ENCODE results near the gene C3orf33.

C3orf33 gene

DNA sequence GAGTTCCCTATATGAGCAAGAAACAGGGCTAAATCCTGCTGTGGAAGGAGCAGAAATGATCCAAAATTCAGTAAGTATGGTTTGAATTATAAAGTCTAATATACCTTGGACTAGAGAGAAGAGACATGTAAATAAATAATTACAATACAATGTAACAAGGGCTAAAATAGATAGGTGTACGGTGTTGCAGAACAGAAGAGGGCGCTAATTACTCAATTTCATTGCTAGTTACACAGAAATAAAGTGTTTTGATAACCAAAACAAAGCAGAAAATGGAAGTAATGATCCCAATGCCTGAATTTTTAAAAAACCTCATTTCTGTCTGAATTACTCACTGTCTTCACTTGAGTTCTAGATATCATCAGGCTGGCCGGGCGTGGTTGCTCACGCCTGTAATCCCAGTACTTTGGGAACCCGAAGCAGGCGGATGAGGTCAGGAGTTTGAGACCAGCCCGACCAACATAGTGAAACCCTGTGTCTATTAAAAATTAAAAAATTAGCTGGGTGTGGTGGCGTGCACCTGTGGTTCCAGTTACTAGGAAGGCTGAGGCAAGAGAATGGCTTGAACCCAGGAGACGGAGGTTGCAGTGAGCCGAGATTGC is 52.9 kb downstream of the C3orf33 start:
- no peak overlapping the region for H3K4me3 Mint-ChIP-seq
- DNase-seq (ENCODE audit: low spot score in 2 of 2) (no peak), ATAC-seq (no peak)
- H3K9me3 Mint-ChIP-seq, result no peaks in the 10 kb centered on the region
- H3K27ac Mint-ChIP-seq, result no peak overlapping the region
- no peaks in the 10 kb centered on the region for H3K4me1 Mint-ChIP-seq
- no peaks in the 10 kb centered on the region for H3K36me3 Mint-ChIP-seq

DNA sequence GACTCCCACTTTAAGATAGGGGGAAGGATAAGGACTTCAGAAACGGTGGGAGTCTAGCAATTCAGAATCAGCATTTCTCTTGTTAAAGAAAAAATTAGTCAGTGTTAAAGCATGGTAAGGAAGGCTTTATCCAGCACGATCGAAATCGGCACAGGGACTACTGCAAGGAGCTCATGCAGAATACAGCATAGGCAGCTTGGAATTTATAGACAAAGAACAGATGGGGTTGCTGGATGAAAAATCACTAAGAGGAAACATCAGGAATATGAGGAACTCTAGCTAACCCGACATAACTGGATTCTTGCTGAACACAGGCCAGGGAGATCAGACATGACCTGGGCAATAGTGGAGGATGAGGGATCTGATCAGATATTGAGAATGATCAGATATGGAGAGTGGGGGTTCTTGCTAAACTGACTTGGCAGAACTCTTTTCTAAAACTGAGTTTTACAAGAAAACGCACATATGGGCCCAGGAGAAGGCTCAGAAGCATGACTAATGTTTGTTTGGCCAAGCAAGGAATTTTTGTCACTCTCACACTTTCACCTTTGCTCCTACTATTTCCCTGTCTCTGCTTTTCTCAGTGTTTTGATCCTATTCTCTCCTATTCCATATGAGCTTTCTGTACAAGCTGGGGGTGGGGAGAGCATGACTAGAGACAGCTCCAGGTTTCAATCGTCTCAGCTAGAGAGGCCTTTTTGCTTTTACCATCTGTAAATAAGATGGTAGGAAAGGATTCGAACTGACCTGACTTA is 57.3 kb downstream of the C3orf33 start:
- no peaks in the 10 kb centered on the region for H3K36me3 Mint-ChIP-seq
- H3K4me3 Mint-ChIP-seq, result no peak overlapping the region
- peaks cover 15% of the 10 kb centered on the region for H3K4me1 Mint-ChIP-seq
- H3K27ac Mint-ChIP-seq, result no peak overlapping the region
- no peaks in the 10 kb centered on the region for H3K9me3 Mint-ChIP-seq
- ATAC-seq (no peak), DNase-seq (ENCODE audit: low spot score in 2 of 2) (no peak)

DNA sequence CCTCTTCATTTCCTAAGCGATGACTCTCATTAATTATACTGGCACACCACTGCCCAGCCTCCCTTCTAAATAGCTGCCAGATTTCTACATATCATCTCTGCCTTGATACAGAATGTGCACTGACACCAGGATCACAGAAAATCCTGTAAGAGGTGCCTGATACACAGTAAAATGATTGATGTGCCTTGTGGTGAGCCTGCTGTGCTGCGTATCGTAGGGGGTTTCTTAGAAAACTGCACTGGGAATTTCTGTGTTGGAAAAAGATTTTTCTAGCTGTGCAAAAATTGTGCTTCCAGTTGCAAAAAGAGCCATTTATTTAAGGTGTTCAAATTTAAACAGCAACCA is 58.2 kb downstream of the C3orf33 start:
- DNase-seq (ENCODE audit: low spot score in 2 of 2), result no peak
- Mint-ChIP-seq H3K36me3 (no peaks in the 10 kb centered on the region), H3K4me1 (peaks cover 20% of the 10 kb centered on the region), H3K9me3 (no peaks in the 10 kb centered on the region), H3K27ac (no peak overlapping the region), H3K4me3 (no peak overlapping the region)
- ATAC-seq, result no peak

DNA sequence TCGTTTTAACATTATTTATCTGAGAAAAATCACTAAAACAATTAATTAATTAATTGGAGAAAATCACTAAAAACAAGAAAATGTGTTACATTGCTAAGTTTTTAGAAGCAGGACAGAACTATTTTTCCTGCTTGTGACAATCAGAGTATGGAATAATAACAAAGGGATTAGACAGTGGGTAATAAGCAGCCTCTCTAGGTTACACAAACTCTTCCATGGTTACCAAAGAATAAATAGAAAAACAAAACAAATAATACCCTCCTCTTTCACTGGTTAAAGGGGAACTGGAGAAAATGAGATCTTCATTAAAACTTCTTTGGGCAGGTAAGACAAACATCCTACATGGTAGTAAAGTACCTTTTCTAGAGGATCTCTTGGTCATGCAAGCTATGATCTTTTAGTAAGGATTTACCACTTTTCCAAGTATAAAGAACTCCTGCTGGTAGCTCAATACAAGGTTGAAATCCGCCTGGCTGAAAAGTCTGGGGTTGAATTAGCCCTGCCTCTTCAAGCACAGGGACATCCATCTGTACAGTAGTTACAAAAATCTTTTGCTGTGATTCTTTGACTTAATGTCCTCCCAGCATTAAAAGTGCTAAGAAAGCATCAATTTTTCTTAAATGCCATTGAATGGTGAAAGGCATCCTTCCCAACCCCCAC is 58.7 kb downstream of the C3orf33 start:
- Mint-ChIP-seq H3K9me3 (no peaks in the 10 kb centered on the region), H3K4me1 (peaks cover 20% of the 10 kb centered on the region), H3K36me3 (no peaks in the 10 kb centered on the region), H3K27ac (no peak overlapping the region), H3K4me3 (no peak overlapping the region)
- DNase-seq (ENCODE audit: low spot score in 2 of 2), result no peak
- no peak for ATAC-seq

DNA sequence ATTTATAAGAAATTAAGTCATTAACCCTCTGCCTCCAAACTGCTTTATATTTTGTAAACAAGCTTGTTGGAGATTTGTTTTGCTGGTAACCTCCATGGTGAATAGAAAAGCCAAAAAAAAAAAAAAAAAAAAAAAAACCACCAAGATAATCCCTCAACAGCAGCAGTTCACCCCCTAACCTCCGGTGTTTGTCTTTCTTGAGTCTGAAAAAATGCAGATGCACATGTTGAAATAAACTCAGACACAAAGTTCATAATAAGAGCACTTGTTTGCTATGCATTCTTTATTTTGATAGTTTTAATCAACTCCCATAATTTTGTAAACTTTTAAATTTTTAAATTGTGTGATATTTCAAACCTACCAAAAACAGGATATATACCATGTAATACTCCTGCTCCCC is 59.4 kb downstream of the C3orf33 start:
- ATAC-seq (no peak), DNase-seq (ENCODE audit: low spot score in 2 of 2) (no peak)
- no peak overlapping the region for H3K27ac Mint-ChIP-seq
- H3K9me3 Mint-ChIP-seq, result no peaks in the 10 kb centered on the region
- H3K36me3 Mint-ChIP-seq, result no peaks in the 10 kb centered on the region
- H3K4me3 Mint-ChIP-seq, result no peak overlapping the region
- H3K4me1 Mint-ChIP-seq, result peaks cover 20% of the 10 kb centered on the region

DNA sequence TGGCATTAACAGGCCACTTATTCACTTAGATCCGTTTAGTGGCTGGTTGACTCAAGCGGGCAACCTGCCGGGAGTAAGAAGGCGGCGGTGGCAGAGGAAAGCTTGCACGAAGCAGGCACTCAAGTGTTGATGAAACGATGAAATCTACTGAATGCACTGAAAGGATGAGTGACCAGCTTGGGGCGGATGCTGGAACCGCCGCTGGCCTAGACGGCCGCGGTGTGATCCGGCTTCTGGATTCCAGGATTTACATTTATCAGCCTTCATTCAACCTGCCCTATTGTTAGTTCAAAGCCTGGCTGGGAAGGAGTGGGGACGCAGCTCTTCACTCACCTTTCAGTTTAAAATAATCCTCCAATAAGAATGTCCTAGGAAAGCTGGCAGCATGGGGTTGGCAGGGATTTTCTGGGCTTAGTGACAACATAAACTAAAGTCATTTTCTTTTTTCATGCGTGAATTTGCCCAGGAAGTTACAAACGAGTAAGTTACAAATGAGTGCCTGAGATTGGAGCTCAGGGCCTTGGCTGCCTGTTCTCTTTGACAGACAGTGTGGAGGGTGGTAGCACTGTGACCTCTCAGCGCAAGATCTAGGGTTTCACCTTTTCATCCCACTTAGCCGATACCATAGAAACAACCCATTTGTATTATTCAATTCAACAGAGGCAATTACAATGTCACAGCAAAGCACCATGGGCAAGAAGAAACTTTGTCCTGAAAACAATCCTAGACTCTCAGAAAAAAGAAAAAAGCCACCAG is 60.1 kb downstream of the C3orf33 start:
- Mint-ChIP-seq H3K4me1 (peaks cover 20% of the 10 kb centered on the region), H3K36me3 (no peaks in the 10 kb centered on the region), H3K4me3 (peak overlapping the region; percentile 85), H3K9me3 (no peaks in the 10 kb centered on the region), H3K27ac (no peak overlapping the region)
- no peak for ATAC-seq
- no peak for DNase-seq (ENCODE audit: low spot score in 2 of 2)

DNA sequence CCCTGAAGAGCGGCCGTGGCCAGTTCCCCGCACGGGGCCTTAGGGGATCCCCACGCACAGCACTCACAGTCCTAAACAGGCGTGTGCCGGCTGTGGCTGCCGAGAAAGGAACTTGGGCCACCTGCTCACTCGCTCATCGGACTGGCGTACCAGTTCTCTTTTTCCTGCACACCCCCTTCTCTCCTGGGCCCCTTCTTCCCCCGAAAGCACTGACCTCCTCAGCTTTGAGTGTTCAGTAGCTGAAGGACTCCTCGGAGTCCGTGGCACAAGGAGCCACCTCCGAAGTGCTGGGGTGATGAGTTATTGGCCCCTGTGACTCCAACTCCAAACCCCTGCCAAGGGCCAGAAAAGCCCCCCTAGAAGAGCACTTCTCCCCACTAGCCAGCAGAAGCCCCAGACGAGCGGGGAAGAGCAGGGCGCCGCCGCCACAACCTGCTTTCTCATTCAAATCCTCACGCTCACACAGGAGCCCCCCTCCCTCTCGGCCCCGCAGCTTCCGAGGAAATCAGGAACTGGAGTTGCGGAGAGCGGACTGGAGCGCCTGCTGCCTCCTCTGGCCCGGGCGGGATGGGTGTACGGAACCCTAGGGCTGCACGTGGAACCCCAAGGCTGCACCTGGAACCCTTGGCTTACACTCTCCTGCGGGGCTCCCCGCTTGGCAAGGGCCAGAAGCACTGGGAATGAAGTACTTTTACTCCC is 61.3 kb downstream of the C3orf33 start, which contains the start of gene PLCH1:
Gene PLCH1, minus strand, starts transcription at position 446 of the 699 bp plus-strand sequence. CDS start 40,847 bp downstream, outside the sequence.
- no peaks in the 10 kb centered on the region for H3K36me3 Mint-ChIP-seq
- H3K4me3 Mint-ChIP-seq, result peak within 1 kb of the TSS; percentile 85
- H3K4me1 Mint-ChIP-seq, result peaks cover 20% of the 10 kb centered on the region
- peak in 1 of 2 donors; percentile 58 for DNase-seq (ENCODE audit: low spot score in 2 of 2)
- no peaks in the 10 kb centered on the region for H3K9me3 Mint-ChIP-seq
- H3K27ac Mint-ChIP-seq, result peak within 1 kb of the TSS; percentile 80
- peak; percentile 72 for ATAC-seq

DNA sequence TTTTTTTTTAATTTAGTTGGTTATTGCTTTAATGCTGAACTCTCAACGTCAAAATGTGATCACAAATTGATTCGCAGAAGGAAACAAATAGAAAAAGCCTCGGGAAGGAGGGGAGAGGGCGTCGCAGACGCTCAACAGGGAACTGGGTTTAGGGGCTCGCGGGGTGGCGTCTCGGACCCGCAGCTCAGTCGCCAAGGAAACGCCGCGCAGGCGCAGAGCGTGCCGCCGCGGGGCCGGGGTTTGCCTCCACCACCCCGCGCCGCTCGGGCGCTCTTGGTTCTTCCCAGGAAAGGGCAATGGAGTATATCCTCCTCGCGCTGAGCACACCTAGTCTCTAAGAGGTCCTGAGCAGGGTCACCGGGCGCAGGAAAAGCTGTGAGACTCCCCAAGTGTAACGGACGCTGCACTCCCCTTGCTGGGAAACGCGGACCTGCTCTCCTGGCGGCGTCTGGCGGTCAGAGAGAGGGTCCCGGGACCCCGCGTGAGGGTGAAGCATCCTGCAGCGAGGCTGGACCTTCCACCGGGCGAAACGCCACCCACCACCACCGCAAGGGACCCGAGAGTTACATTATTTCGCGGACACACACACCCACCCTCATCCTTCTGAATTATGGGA is 62.0 kb downstream of the C3orf33 start:
- Mint-ChIP-seq H3K4me1 (peaks cover 20% of the 10 kb centered on the region), H3K4me3 (peak overlapping the region; percentile 85), H3K9me3 (no peaks in the 10 kb centered on the region), H3K36me3 (no peaks in the 10 kb centered on the region), H3K27ac (peak overlapping the region; percentile 80)
- DNase-seq (ENCODE audit: low spot score in 2 of 2) (peak; percentile 18 to 64), ATAC-seq (peak; percentile 57)

DNA sequence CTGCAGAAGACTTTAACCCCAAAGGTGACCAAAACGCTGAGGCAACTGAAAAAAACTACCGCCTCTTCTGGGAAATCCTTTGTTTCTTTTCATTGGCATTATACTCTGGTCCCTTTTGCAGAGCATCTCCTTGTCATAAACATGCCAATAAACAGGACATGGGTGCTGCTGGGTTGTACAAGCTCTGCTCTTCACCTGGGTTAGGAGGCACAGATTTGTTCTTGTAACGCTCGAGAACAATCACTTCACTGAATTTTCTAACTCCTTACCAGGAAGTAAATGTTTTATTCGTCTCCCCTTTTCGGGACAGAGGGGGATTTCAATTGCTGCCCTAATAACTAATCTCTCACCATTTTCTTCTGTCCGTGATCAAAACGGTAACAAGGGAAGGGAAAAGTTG is 62.5 kb downstream of the C3orf33 start:
- DNase-seq (ENCODE audit: low spot score in 2 of 2) (no peak), ATAC-seq (no peak)
- no peaks in the 10 kb centered on the region for H3K9me3 Mint-ChIP-seq
- H3K27ac Mint-ChIP-seq, result peak overlapping the region; percentile 80
- peak overlapping the region; percentile 85 for H3K4me3 Mint-ChIP-seq
- H3K36me3 Mint-ChIP-seq, result no peaks in the 10 kb centered on the region
- H3K4me1 Mint-ChIP-seq, result peaks cover 20% of the 10 kb centered on the region

DNA sequence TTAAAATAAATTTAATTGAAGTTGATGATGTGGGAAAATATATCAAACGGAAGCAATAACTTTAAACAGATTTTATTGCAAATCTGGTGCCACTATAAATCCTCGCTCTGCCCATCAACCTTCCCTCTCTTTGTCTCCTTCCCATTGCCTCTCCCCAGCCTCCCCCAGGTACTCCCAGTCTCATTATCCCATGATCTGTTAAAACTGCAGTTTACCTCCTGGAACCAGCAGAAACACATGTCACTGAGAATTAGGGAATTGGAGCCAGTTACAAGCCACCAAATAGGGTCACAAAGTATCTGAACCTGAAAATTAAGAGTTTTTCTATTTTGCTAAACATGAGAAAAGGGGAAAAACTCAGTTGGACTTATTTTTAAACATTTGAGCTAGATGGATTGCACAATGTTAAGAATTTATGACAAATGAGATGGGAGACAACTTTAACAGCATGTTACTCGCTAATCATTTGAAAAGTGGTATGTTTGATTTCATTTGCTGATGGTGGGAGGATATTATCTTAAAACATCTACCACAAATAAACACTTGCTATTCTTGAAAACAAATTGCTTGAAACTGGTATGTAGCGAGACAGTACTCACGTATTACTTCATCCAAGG is 63.6 kb downstream of the C3orf33 start:
- Mint-ChIP-seq H3K4me3 (peak overlapping the region; percentile 85), H3K27ac (no peak overlapping the region), H3K36me3 (no peaks in the 10 kb centered on the region), H3K9me3 (no peaks in the 10 kb centered on the region), H3K4me1 (peaks cover 20% of the 10 kb centered on the region)
- DNase-seq (ENCODE audit: low spot score in 2 of 2) (no peak), ATAC-seq (no peak)

DNA sequence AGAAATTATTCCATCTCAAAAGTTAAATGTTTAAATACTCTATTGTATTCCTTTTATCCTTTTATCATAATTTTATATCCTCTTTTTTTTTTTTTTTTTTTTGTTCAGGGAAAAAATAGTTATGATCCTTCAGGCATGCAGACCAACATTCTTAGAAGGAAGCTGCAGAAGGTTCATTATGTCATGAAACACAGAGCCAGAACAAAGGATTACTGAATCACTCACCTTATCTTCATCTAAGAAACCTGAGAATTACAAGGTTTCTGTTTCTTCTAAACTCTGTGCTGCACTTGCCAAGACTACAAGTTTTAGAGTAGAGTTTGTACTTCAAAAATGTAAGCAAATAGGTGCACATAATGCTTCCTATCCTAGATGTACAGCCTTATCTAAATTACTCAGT is 64.5 kb downstream of the C3orf33 start:
- Mint-ChIP-seq H3K27ac (no peak overlapping the region), H3K36me3 (no peaks in the 10 kb centered on the region), H3K4me3 (no peak overlapping the region), H3K9me3 (no peaks in the 10 kb centered on the region), H3K4me1 (peaks cover 20% of the 10 kb centered on the region)
- DNase-seq (ENCODE audit: low spot score in 2 of 2), result no peak
- ATAC-seq, result no peak

DNA sequence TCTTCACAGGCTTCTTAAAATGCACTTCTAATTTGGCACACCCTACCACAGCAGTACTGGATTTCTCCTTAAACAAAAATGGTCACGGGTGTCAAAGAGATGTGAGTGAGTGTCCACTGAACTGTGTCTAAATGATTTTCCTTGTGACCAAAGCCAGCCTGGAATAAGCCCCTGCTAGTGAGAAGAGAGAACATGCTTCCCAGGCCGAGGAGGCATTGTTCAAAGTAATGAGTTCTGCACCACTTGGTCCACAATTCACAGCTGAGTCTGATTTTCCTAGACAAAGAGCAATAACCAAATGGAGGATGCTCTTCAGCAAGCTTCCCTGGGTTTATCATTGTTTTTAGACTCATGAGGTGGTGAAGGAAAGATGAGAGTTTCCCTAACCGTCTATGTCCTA is 65.0 kb downstream of the C3orf33 start:
- H3K4me1 Mint-ChIP-seq, result peaks cover 20% of the 10 kb centered on the region
- H3K27ac Mint-ChIP-seq, result no peak overlapping the region
- ATAC-seq (no peak), DNase-seq (ENCODE audit: low spot score in 2 of 2) (no peak)
- no peak overlapping the region for H3K4me3 Mint-ChIP-seq
- H3K36me3 Mint-ChIP-seq, result no peaks in the 10 kb centered on the region
- H3K9me3 Mint-ChIP-seq, result no peaks in the 10 kb centered on the region

DNA sequence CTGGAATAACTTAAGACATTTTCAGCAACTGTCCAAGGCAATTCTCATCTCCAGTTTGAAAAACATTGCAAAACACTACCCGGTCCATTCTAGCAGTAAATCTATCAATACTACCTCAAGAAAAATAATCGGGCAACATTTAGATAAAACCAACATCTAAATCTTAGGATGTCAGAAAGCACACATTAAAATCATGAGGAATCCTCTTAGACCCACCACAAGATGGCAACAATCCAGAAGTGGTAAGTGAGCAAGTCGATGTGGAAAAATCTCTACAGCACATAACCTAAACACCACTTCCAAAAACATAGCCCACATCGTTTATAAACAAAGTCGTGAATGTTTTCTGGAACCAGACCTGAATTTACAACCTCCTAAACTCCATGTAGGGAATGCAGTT is 66.9 kb downstream of the C3orf33 start:
- H3K9me3 Mint-ChIP-seq, result no peaks in the 10 kb centered on the region
- DNase-seq (ENCODE audit: low spot score in 2 of 2) (no peak), ATAC-seq (no peak)
- H3K4me1 Mint-ChIP-seq, result peaks cover 8% of the 10 kb centered on the region
- H3K36me3 Mint-ChIP-seq, result no peaks in the 10 kb centered on the region
- no peak overlapping the region for H3K27ac Mint-ChIP-seq
- H3K4me3 Mint-ChIP-seq, result no peak overlapping the region

DNA sequence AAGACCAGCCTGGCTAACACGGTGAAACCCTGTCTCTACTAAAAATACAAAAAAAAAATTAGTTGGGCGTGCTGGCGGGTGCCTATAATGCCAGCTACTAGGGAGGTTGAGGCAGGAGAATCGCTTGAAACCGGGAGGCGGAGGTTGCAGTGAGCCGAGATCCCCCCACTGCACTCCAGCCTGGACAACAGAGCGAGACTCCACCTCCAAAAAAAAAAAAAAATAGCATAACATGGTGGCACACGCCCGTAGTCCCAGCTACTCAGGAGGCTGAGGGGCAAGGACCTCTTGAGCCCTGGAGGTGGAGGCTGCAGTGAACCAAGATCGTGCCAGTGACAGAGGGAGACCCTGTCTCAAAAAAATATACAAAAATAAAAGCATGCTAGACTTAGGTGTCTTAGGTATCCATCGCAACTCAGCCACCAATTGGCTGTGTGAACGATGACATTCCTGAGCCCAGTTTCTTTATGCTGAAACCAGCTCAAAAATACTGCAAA is 67.5 kb downstream of the C3orf33 start:
- DNase-seq (ENCODE audit: low spot score in 2 of 2) (no peak), ATAC-seq (no peak)
- Mint-ChIP-seq H3K9me3 (no peaks in the 10 kb centered on the region), H3K4me3 (no peak overlapping the region), H3K36me3 (no peaks in the 10 kb centered on the region), H3K4me1 (peaks cover 3% of the 10 kb centered on the region), H3K27ac (no peak overlapping the region)

Data from stimulated activated effector memory CD8-positive, alpha-beta T cell treated with anti-CD3 and anti-CD28 coated beads, Interleukin-12 subunit alpha, Interleukin-12 subunit beta, amount 100 ng/mL, for 72 hours (primary cell).